Smooth muscle cell of the brain vasculature (primary cell): ENCODE measurements around the gene CYP4F3.
"Not testable (repeated sequence)": the region's sequence is repeated elsewhere in the genome, so short reads cannot be mapped to it uniquely, and the experiment has no call there.

ENCODE experiments used
- DNase-seq: peaks from one replicate; pipeline ENCODE4 v3.0.0-alpha.2; 2012; ENCODE audit warnings: low read depth, low spot score

The CYP4F3 gene

DNA sequence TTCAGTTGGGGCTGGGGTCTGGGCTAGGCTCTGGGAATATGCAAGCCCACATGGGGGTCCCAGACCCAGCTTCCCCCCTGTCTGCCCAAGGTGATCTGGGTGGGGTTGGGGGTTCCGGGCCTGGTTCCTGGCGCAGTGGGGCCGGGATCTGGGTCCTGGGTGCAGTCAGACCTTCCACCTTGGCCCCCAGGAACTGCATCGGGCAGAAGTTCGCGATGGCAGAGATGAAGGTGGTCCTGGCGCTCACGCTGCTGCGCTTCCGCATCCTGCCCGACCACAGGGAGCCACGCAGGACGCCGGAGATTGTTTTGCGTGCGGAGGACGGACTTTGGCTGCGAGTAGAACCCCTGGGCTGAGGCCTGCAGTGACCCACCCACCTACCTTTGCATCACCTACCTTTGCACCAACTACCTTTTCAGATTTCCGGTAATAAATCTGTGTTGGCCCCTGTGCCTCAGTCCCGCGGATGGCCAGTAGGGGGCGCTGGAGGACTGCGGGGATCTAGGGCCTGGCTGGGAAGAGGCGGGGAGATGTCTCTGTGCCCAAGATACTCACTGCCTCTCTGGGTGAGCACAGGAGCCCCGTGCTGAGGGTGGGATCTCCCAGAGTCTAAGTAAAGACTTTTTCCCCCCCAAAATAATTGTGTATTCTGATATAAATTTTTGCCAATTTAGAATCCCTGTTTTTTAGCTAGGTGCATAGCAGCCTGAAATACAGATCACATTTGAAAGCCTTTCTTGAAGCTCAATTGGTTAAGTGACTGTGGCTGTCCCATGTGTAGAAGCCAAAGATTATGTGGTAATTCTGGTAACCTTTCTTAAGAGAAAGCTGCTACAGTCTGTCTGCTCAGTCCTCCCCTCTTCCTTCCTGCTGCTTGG is 11.5 kb upstream of the CYP4F3 start:
- peak; percentile 3 for DNase-seq

DNA sequence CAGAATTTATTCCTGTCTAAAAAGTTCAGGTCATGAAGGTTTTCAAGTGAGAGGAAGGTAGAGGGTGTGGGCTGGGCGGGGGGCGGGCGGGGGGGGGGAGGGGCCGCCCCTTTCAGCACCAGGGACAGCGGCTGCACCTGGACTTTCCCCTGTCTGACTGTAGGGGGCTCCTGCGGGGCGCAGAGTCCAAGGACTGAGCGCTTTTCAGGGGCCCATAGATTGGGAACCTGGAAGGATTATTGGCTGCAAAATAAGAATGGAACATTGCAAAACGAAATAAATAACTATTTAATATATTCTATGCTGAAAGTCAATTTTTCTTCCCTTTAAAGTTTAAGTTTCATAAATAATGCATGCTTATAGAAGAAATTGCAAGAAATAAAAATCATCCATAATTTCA is 8.9 kb upstream of the CYP4F3 start:
- DNase-seq, result no peak

DNA sequence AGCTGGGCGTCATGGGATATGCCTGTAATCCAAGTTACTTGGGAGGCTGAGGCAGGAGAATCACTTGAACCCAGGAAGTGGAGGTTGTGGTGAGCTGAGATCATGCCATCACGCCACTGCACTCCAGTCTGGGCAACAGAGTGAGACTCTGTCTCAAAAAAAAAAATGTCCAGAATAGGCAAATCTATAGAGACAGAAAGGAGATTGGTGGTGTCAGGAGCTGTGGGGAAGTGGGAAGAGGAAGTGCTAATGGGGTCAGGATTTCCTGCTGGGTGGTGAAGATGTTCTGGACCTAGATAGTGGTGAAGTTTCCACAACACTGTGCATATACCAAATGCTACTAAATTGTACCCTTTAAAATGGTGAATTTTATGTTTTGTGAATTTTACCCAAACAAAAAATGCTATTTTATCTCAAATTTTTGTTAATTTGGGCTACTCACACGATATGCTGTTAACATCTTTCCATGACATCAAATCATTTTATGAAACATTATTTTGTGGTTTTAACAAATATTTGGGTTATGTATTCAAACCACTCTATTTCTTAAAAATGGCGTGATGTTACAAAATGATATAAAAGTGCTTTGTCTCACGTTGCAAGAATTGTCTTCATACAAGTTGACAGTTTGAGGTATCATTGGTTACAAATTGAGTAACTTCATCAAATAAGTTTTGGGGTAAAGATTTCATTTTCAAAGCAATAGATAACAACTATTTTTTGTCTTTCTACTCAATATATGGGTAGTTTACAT is 7.4 kb upstream of the CYP4F3 start:
- DNase-seq, result no peak

DNA sequence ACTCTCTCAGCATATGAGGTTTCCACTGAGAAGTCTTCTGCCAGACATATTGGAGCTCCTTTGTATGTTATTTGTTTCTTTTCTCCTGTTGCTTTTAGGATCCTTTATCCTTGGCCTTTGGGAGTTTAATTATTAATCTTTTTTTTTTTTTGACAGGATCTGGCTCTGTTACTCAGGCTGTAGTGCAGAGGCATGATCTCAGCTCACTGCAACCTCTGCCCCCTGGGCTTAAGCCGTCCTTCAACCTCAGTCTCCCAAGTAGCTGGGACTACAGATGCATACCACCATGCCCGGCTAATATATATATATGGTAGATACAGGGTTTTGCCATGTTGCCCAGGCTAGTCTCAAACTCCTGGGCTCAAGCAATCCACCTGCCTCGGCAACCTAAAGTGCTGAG is 6.6 kb upstream of the CYP4F3 start:
- no peak for DNase-seq

DNA sequence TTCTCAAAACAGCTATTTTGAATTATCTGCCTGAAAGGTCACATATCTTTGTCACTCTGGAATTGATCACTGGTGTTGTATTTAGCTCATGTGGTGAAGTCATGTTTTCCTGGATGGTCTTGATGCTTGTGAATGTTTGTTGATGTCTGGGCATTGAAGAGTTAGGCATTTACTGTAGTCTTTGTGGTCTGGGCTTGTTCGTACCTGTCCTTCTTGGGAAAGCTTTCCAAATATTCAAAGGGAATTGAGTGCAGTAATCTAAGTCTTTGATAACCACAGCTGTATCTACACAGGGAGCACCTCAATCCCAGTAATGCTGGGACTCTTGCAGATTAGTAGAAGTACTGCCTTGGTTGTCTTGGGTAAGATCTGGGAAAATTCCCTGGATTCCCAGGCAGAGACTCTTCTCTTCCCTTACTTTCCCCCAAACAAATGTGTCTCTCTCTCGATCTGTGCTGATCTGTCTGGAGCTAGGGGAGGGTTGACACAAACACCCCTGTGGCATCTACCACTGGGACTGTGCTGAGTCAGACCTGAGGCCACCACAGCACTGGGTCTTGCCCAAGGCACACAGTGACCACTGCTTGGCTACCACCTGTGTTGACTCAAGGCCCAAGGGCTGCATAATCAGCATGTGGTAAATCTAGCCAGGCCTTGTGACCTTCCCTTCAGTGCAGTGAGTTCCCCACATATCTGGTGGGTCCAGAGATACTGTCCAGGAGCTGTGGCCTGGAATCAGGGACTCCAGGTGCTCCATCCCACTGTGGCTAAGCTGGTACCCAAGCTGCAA is 5.5 kb upstream of the CYP4F3 start:
- DNase-seq, result no peak

DNA sequence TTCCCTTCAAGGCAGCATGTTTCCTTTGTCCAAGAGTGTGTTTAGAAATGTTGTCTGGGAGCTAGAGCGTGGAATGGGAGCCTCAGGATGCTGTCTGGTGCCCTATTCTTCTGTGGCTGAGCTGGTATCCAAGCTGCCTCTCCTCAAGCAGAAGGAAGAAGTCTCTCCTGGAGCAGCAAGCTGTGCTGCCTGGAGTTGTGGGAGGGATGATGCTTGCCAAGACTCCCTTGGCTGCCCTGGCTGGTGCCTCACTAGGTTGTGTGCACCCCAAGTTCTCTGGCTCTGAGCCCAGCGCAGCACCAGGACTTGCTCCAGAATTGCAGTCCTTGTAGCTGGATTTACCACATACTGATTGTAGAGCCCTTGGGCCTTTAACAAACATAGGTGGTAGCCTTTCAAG is 4.7 kb upstream of the CYP4F3 start:
- DNase-seq, result no peak

DNA sequence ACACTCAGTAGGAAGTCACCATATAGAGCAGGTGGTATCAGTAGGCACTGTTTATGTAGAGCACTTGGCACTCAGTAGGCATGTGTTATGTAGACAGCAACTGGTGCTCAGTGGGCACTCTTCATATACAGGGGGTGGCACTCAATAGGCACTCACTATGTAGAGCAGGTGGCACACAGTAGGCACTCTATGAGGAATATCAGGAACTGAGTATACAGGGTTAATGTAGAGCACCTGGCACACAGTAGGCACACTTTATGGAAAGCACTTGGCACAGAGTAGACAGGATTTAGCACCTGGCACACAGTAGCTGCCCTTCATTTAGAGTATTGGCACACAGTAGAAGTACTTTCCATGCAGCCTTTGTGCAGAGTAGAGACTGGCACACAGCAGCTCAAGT is 1.1 kb upstream of the CYP4F3 start:
- no peak for DNase-seq

DNA sequence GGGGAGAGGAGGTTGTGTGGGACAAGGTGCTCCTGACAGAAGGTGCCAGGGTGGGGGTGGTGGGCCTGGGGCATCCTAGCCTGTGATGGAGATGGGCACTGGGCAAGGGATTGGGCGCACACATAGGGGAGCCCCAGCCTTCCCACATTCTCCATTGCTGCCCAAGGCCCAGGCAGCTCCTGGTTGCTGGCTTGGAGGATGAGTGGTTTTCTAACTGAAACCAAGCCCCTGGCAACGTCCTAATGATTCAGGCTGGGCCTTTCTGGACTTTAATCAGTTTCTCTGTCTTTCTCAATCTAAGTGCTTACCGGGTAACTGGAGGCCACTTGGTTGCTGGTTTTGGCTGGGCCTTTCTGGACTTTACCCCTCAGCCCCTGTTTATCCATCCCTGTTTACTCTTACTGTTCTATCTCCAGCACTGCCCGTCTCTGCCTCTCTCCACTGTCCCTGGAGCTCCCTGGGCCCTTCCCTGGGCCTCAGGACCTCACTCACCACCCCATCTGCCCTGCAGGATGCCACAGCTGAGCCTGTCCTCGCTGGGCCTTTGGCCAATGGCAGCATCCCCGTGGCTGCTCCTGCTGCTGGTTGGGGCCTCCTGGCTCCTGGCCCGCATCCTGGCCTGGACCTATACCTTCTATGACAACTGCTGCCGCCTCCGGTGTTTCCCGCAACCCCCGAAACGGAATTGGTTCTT is 354 bp downstream of the CYP4F3 start:
- DNase-seq, result no peak

DNA sequence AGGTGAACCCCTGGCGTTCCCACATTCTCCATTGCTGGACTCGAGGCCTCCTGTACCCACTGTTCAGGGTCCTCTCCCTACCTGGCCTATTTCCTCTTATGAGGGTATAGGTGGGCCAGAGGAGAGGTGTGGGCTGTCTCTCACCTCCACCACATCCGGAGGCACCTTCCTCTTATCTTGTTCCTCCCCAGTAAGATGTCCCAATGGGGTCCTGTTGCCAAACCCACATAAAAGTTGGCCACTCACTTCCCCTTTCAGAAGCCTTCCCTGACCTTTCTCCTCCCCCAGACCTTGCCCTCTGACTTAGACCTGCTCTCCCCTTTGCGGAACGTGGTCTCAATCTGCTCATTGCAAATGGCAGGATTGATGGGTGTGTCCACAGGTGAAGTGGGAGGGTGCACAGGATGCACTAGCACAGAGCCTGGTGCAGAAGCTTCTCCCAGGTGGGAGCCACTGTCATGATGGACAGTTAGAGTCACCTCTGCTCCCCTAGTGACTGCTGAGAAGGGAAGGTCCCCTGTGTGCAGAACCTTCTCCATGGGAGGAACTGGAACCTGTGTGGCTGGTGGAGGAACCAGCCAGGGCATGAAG is 1.3 kb downstream of the CYP4F3 start:
- no peak for DNase-seq

DNA sequence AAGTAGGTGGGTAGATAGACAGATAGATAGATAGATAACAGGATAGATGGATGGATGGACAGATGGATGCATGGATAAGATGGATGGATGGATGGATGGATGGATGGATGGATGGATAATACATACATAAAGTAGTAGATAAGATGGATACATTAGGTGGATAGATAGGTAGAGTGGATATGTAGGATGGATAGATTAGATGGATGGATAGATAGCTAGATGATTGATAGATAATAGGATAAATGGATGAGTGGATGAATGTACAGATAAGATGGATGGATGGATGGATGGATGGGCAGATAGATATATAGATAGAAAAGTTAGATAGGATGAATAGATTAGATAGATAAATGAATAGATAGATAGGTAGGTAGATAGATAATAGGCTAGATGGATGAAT is 2.1 kb downstream of the CYP4F3 start:
- DNase-seq, result no peak

DNA sequence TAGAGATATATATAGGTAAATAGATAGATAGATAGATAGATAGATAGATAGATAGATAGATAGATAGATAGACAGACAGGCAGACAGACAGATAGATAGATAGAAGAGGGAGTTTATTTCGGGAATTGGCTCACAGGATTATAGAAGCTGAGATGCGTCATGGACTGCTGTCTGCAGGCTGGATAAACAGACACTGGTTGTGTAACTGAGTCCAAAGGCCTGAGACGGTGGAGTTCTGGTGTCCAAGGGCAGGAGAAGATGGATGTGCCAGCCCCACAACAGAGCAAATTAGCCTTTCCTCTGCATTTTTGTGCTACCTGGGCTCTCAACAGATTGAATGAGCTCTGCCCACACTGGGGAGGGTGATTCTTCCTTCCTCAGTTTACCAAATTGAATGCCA is 2.7 kb downstream of the CYP4F3 start:
- DNase-seq, result no peak

DNA sequence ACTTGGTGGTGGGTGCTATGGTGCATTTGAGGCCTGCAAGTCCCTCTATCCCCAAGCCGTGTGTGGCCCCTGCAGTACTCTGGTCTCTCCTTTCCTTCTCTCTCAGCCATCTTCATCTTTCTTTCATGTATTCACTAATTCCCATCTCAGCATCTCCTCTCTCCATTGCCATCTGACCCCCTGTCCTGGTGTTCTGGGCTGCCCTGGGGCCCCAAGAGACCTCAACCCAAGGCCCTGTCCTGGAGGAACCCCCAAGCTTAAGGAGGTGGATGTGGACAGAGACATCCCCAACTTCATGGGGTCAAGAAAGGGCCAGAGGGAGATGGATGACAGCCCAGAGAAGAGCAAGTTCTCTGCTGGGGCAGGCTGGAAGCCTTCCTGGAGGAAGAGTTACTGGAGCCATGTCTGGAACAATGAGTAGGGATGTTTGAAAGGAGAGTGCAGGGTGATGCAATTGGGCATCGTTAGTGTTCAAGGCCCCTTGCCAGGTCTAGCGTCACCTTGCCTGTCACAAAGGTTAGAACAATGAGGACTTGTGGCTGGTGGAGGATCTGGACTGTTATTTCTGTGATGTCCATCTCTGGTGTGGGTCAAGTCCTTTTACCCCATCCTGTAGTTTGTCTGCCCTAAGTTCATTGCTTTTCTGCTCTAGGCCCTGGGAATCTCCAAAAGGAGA is 3.5 kb downstream of the CYP4F3 start:
- DNase-seq, result no peak

DNA sequence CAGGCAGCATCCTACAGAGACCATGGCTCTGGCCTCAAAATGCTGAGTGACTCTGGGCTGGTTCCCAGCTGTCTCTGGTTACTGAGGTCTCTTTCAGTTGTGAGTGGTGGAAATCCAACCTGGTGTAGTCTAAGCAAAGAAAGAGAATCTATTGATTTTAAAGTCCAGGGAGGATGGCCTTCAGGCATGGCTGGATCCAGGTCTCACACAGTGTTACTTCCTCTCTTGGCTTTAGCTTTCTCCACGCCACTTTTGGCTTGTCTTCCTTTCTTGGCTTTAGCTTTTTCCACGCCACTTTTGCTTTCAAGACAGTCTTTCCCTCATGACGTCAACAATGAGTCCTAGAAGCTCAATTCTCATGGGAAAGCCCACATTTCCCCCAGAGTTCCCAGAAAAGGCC is 4.1 kb downstream of the CYP4F3 start:
- no peak for DNase-seq

DNA sequence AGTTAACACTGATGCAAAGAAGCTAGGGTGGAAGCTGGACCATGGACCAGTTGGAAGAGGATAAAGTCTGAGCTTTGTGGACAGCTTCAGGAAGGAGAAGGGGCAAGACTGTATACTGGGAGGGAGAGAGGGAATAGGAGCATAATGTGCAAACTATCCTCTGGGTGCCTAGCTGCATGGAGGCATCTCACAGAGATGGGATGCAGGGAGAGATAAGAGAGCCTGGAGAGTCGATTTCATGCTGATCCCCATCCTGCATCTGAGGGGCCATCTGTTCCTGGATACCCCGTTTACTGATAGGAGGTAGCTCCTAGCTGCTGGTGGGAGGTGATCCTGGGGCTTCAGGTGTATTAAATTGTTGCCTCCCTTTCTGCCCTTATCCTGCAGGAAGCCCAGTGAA is 8.8 kb downstream of the CYP4F3 start:
- DNase-seq, result no peak

DNA sequence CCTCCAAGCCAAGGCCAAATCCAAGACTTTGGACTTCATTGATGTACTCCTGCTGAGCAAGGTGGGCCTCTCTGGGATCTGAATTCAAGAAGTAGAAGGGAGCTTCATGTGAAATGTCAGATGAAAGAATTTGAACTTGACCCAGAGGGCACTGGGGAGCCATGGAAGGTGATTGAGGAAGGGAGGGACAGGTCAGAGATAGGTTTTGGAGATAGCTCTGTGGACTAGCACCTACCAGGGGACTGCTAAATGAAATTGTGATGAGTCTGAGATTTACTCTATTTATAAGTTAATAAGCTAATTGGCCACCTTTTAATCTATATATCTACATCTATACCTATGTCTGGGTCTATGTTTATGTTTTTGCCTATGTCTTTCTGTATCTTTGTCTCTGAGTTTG is 9.4 kb downstream of the CYP4F3 start:
- not testable (repeated sequence) for DNase-seq

DNA sequence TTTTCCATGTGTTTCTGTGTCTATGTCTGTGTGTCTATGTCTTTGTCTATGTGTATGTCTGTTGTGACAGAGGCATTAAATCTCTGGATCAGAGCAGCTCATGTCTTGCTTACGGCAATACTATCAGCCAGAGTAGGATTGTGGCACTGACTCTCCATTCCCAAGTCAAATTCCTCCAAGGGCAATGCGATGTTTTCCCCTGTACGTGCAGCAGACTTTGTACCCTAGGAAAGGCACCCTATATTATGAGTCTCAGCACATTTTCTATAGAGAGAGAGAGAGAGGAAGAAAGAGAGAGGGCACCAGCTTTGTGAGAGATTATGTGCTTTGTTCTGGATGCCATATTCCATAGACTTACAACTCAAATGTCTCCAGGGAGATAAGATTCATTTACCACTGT is 11.1 kb downstream of the CYP4F3 start:
- no peak for DNase-seq

DNA sequence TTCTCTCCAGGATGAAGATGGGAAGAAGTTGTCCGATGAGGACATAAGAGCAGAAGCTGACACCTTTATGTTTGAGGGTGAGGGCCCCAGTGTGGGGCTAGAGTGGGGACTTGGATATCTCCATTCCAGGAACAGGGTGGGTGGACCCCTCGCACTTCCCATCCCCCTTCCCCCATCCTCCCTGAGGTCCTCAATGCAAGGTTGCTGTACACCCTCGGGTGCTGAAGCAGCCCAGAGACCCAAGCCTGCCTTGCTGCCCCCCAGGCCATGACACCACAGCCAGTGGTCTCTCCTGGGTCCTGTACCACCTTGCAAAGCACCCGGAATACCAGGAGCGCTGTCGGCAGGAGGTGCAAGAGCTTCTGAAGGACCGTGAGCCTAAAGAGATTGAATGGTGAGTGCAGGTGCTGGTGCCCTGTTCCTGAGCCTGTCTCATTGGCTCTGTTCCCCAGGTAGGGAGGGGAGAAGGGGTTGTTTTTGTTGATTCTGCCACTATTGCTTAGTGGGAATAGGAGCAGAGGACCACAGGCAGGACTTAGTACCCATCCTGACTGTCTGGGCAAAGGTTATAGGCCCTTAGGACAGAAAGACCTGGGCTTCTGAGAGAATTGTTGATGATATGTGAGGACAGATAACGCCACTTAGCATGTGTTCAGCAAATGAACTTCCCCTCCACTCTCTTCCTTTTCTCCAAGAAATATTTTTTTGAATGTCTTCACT is 12.0 kb downstream of the CYP4F3 start:
- DNase-seq, result no peak

DNA sequence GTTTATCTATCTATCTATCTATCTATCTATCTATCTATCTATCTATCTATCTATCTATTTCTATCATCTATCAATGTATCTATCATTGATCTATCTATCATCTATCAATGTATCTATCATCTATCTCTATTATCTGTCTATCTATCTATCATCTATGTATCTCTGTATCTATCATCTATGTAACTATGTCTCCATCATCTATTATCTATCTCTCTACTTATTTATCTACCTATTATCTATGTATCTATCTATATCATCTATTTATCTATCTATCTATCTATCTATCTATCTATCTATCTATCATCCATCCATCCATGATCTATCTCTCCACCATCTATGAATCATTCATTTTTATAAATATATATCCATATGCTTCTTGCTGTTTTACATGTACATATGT is 15.8 kb downstream of the CYP4F3 start:
- DNase-seq, result no peak

DNA sequence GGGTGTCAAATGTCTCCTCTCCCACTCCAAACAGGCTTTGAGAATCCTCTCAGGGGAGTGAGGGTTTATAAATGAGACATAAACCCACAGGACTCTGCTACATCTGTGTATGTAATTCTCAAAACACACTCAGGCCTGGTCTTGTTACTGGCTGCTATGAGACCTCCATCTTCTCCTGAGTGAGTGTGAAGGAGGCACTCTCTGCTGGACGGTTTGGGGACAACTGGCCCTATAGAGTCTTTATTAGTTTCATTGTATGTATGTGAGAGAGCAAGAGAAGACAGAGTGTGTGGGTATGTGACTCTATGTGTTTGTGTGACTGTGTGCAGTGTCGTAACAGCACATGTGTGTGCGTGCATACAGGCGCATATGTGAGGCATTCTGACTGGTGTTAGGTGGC is 22.6 kb downstream of the CYP4F3 start:
- DNase-seq, result no peak

DNA sequence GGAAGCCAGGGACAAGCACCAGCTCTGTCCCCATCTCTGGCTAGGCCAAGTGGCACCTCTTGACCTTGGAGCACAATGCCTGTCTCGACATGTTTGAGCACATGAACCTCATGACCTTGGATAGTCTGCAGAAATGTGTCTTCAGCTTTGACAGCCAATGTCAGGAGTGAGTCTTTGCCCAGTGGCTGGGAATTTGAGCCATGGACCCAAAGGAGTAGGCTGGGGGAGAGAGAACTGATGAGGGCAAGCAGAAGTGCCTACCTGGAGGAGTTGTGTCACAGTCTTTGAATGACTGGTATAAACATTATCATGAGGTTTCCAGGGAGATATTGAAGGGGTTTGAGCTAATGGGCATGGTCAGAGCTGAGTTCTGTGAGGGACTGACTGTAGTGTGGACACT is 25.5 kb downstream of the CYP4F3 start:
- no peak for DNase-seq
